HPDE6-E6E7 (cell line): ENCODE results near the gene JMJD7.

ENCODE experiments used
- DNase-seq: peaks from one replicate; pipeline ENCODE4 v3.0.0; 2011; ENCODE audit warnings: missing footprints; ENCODE audit errors: extremely low spot score

The JMJD7 gene

GRCh38 chr15:41801185-41801584 lies 26.7 kb upstream of the JMJD7 start:
- DNase-seq = no peak

GRCh38 chr15:41801850-41802455 lies 25.9 kb upstream of the JMJD7 start:
- no peak for DNase-seq

- DNase-seq = peak; percentile 94
These were observed 23.5 kb upstream of the JMJD7 start for GRCh38 chr15:41804361-41804760.

GRCh38 chr15:41804916-41805666 lies 22.8 kb upstream of the JMJD7 start:
- no peak for DNase-seq

GRCh38 chr15:41805711-41806110 lies 22.2 kb upstream of the JMJD7 start:
- DNase-seq = no peak

- peak; percentile 93 for DNase-seq
These were observed 21.4 kb upstream of the JMJD7 start for GRCh38 chr15:41806291-41807181.

GRCh38 chr15:41809121-41809520 lies 18.8 kb upstream of the JMJD7 start:
- DNase-seq = no peak

GRCh38 chr15:41809526-41810220 lies 18.2 kb upstream of the JMJD7 start:
- no peak for DNase-seq

- DNase-seq = no peak
These were observed 17.1 kb upstream of the JMJD7 start for GRCh38 chr15:41810651-41811431.

- DNase-seq = peak; percentile 63
These were observed 16.3 kb upstream of the JMJD7 start for GRCh38 chr15:41811432-41812195.

- DNase-seq = no peak
These were observed 15.0 kb upstream of the JMJD7 start for GRCh38 chr15:41812820-41813375.

GRCh38 chr15:41813426-41813825 lies 14.5 kb upstream of the JMJD7 start:
- DNase-seq = no peak

GRCh38 chr15:41814534-41814933 lies 13.4 kb upstream of the JMJD7 start:
- DNase-seq = no peak

- DNase-seq = no peak
These were observed 11.1 kb upstream of the JMJD7 start for GRCh38 chr15:41816788-41817187.

GRCh38 chr15:41817327-41817726 lies 10.6 kb upstream of the JMJD7 start:
- DNase-seq = no peak

- DNase-seq = no peak
These were observed 10.1 kb upstream of the JMJD7 start for GRCh38 chr15:41817781-41818180.

GRCh38 chr15:41819455-41820050 lies 8.3 kb upstream of the JMJD7 start:
- no peak for DNase-seq

GRCh38 chr15:41820791-41821423 lies 7.0 kb upstream of the JMJD7 start:
- no peak for DNase-seq

- DNase-seq = no peak
These were observed 6.1 kb upstream of the JMJD7 start for GRCh38 chr15:41821831-41822230.
